ENCODE data around the gene MTERF2.

The MTERF2 gene

GRCh38 chr12:106987846-106988245 is 900 bp upstream of the MTERF2 start:
- DNase-seq, result peak; percentile 71

- no peak for DNase-seq
These were observed 811 bp downstream of the MTERF2 start for GRCh38 chr12:106986135-106986534.

GRCh38 chr12:106985479-106985878 is 1.5 kb downstream of the MTERF2 start:
- DNase-seq, result no peak

GRCh38 chr12:106984588-106985137 is 2.3 kb downstream of the MTERF2 start:
- DNase-seq, result no peak

GRCh38 chr12:106982229-106982628 is 4.7 kb downstream of the MTERF2 start:
- DNase-seq, result no peak

- no peak for DNase-seq
These were observed 5.2 kb downstream of the MTERF2 start for GRCh38 chr12:106981788-106982187.

GRCh38 chr12:106980944-106981343 is 6.0 kb downstream of the MTERF2 start:
- no peak for DNase-seq

- DNase-seq, result no peak
These were observed 8.7 kb downstream of the MTERF2 start for GRCh38 chr12:106978035-106978800.

- DNase-seq, result no peak
These were observed 10.3 kb downstream of the MTERF2 start for GRCh38 chr12:106976668-106977067.

- no peak for DNase-seq
These were observed 10.8 kb downstream of the MTERF2 start for GRCh38 chr12:106975993-106976658.

- no peak for DNase-seq
These were observed 11.8 kb downstream of the MTERF2 start for GRCh38 chr12:106975098-106975497.

GRCh38 chr12:106974511-106974910 is 12.4 kb downstream of the MTERF2 start:
- DNase-seq, result no peak

- DNase-seq, result no peak
These were observed 13.4 kb downstream of the MTERF2 start for GRCh38 chr12:106973545-106973944.

- no peak for DNase-seq
These were observed 15.9 kb downstream of the MTERF2 start for GRCh38 chr12:106971065-106971464.

- DNase-seq, result no peak
These were observed 22.4 kb downstream of the MTERF2 start for GRCh38 chr12:106964526-106964925.

- no peak for DNase-seq
These were observed 24.7 kb downstream of the MTERF2 start for GRCh38 chr12:106962286-106962685.

GRCh38 chr12:106960443-106960842 is 26.5 kb downstream of the MTERF2 start:
- DNase-seq, result no peak

GRCh38 chr12:106957583-106957982 is 29.4 kb downstream of the MTERF2 start:
- no peak for DNase-seq

GRCh38 chr12:106956048-106956578 is 30.8 kb downstream of the MTERF2 start:
- DNase-seq, result no peak

- DNase-seq, result peak; percentile 99
These were observed 31.4 kb downstream of the MTERF2 start, which contains the start of gene TMEM263 for GRCh38 chr12:106955377-106956047. TMEM263 (plus strand) TSS chr12:106955907; CDS start chr12:106967117, 11,210 bp downstream.

GRCh38 chr12:106954462-106955376 is 32.2 kb downstream of the MTERF2 start:
- DNase-seq, result peak; percentile 57
